Heart left ventricle (tissue), 13 donors: ENCODE measurements around the gene VSX2.

ENCODE experiments used
- CTCF ChIP-seq, 12 donors: fragments of 200-600 bp; sonication (generic) in 4 of 12; IDR thresholded peaks; one replicate each; pipeline versions ENCODE4 v1.5.0 to v1.8.0; 2018 to 2022; ENCODE audit warnings: antibody characterized with exemption in 12 of 12, mild to moderate bottlenecking in 5 of 12
- POLR2A ChIP-seq, 2 donors: fragments of 450-650 bp; IDR thresholded peaks; one replicate each; pipeline ENCODE4 v1.6.1; 2017; ENCODE audit warnings: antibody characterized with exemption in 2 of 2, mild to moderate bottlenecking in 2 of 2, moderate library complexity in 2 of 2
- donor health status: ischemic (EF 13 %, LVEDD 7.1; RV severe dilation, severe dysfunction).
- donor health status: DM: no; HTN: yes; CAD: no.
- donor health status: DM: no; HTN: no; CAD: no.
- donor health status: ischemic (EF 25% LVEDD 6.9; RV normal size, moderate dysfunction).
- donor health status: ischemic (EF 25% LVEDD 5.7; RV mildly dilated, moderate dysfunction).
- donor health status: ischemic (EF 35%, LVEDD 5.7; RV mildly dilated, moderate dysfunction).
- donor health status: nonischemic (EF 11% LVEDD 7.7; RV severe dilation, severe dysfunction).
- donor health status: DM: yes; HTN: yes; CAD: no.
- donor health status: PGD.
- donor health status: ischemic (EF 29% LVEDD 5.4; RV normal size, mild dysfunction).
- donor health status: nonischemic (EF 23%, LVEDD 6.1; RV moderate dilation, normal function).

DNA sequence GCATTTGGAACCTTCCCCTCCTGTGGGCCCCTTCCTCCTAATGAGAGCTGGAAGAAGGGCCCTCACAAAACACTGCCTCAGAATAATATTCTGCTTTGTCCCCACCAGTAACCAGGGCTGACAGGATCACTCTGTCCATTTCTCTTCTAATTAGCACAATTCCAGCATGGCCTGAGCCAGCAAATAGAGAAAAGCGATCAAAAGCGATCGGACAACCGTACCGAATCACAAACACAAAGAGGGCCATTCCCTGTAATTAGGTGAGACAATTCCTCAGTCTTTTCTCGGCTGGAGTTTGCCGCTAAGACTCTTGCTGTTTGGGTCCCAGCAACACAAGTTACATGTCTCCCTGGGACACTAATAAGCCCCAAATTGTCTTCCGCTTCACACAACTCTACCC lies 35.6 kb upstream of the VSX2 start:
- TF ChIP-seq CTCF (IDR thresholded peaks at IDR 0.05) (no peak), POLR2A (IDR thresholded peaks at IDR 0.05) (no peak)
